SK-N-SH (cell line): Measurements from ENCODE around the gene WWC2. TPM values are rescaled to one million over a fixed set of nuclear protein-coding genes. Genes with fewer than 3 reads are reported as not detected.

ENCODE experiments used
- CTCF ChIA-PET: fragments of 300-600, 350-600 bp; formaldehyde crosslinking; extraction: SDS; loops from one replicate; lab custom pipeline; 2021; lab: Yijun Ruan, JAX
- POLR2A ChIA-PET: fragments of 350-600 bp; sonication (Branson Sonifier 250); formaldehyde crosslinking; extraction: SDS; loops from one replicate; lab custom pipeline; 2020; ENCODE audit warnings: antibody characterized with exemption, inconsistent platforms; lab: Yijun Ruan, JAX
- DNase-seq: peaks from one replicate; pipeline ENCODE4 v3.0.0; 2012
- H2AFZ ChIP-seq: fragments of 200-600 bp; sonication (generic); 2 replicates; pipeline ENCODE4 v1.8.1; 2016; ENCODE audit warnings: antibody characterized with exemption, mild to moderate bottlenecking, low read depth
- H3F3A ChIP-seq: fragments of 200-600 bp; sonication (generic); replicated peaks from 2 replicates; pipeline ENCODE3; 2016; ENCODE audit warnings: antibody characterized with exemption, mild to moderate bottlenecking; ENCODE audit not compliant: insufficient read depth
- H3K27ac ChIP-seq, 2 experiments: fragments of 200-500 bp in 1 of 2; fragments of 200-600 bp in 1 of 2; sonication (Bioruptor generic) in 1 of 2; sonication (generic), shearing (Covaris generic) in 1 of 2; 2 replicates each; pipeline versions ENCODE4 v1.5.1 to v1.6.1; 2014 to 2016; ENCODE audit warnings: low read depth in 2 of 2, inconsistent platforms in 1 of 2, low read length in 1 of 2, mild to moderate bottlenecking in 1 of 2, mixed read lengths in 1 of 2
- H3K27me3 ChIP-seq: fragments of 200-600 bp; sonication (generic), shearing (Covaris generic); 2 replicates; pipeline ENCODE4 v1.6.1; 2016; ENCODE audit warnings: mixed run types; ENCODE audit not compliant: insufficient read depth
- H3K36me3 ChIP-seq, 2 experiments: fragments of 200-500 bp in 1 of 2; fragments of 200-600 bp in 1 of 2; sonication (Bioruptor generic) in 1 of 2; sonication (generic) in 1 of 2; replicated peaks in 1 of 2; 2 replicates each; pipeline versions ENCODE3 to v1.5.1; 2014 to 2016; ENCODE audit warnings: low read length in 1 of 2, mild to moderate bottlenecking in 1 of 2; ENCODE audit not compliant: insufficient read depth in 2 of 2, control insufficient read depth in 1 of 2
- H3K4me1 ChIP-seq, 2 experiments: fragments of 200-500 bp in 1 of 2; fragments of 200-600 bp in 1 of 2; sonication (Bioruptor generic) in 1 of 2; sonication (generic), shearing (Covaris generic) in 1 of 2; 2 replicates each; pipeline versions ENCODE4 v1.5.1 to v1.6.1; 2014 to 2016; ENCODE audit warnings: low read depth in 1 of 2, low read length in 1 of 2, mixed run types in 1 of 2; ENCODE audit not compliant: insufficient read depth in 2 of 2, control insufficient read depth in 1 of 2
- H3K4me2 ChIP-seq: fragments of 200-600 bp; sonication (generic), shearing (Covaris generic); 2 replicates; pipeline ENCODE4 v1.6.1; 2017; ENCODE audit warnings: mixed run types
- H3K4me3 ChIP-seq, 2 experiments: fragments of 200-500 bp in 1 of 2; fragments of 200-600 bp in 1 of 2; sonication (Bioruptor generic) in 1 of 2; sonication (generic), shearing (Covaris generic) in 1 of 2; 2 replicates each; pipeline versions ENCODE4 v1.5.1 to v1.8.1; 2014 to 2016; ENCODE audit warnings: low read depth in 2 of 2, inconsistent platforms in 1 of 2, low read length in 1 of 2, mild to moderate bottlenecking in 1 of 2, mixed read lengths in 1 of 2, moderate library complexity in 1 of 2
- H3K79me2 ChIP-seq: fragments of 200-600 bp; sonication (generic); 2 replicates; pipeline ENCODE4 v1.8.1; 2017; ENCODE audit warnings: mild to moderate bottlenecking; ENCODE audit not compliant: insufficient read depth
- H3K9ac ChIP-seq: fragments of 200-600 bp; sonication (generic); 2 replicates; pipeline ENCODE4 v1.6.1; 2017; ENCODE audit warnings: mixed run types
- H3K9me2 ChIP-seq: fragments of 200-600 bp; sonication (generic); 2 replicates; pipeline ENCODE4 v1.6.1; 2017; ENCODE audit warnings: mixed run types
- H3K9me3 ChIP-seq: fragments of 200-600 bp; sonication (generic); 2 replicates; pipeline ENCODE4 v1.6.1; 2017; ENCODE audit warnings: mixed run types, mild to moderate bottlenecking, moderate library complexity
- H4K20me1 ChIP-seq: fragments of 200-600 bp; sonication (generic); 2 replicates; pipeline ENCODE4 v1.6.1; 2017; ENCODE audit warnings: mild to moderate bottlenecking, mixed run types; ENCODE audit not compliant: insufficient read depth
- ELF1 ChIP-seq: IDR thresholded peaks from 2 replicates; pipeline ENCODE4 v1.4.0; 2012
- EP300 ChIP-seq, 2 experiments: IDR thresholded peaks; 2 replicates each; pipeline versions ENCODE4 v1.4.0 to v1.6.1; 2012; ENCODE audit warnings: borderline replicate concordance in 1 of 2, low read depth in 1 of 2, low read length in 1 of 2
- FOSL2 ChIP-seq: IDR thresholded peaks from 2 replicates; pipeline ENCODE4 v1.4.0; 2012; ENCODE audit warnings: low read depth, mild to moderate bottlenecking, moderate library complexity, borderline replicate concordance
- FOXM1 ChIP-seq: IDR thresholded peaks from 2 replicates; pipeline ENCODE4 v1.4.0; 2012; ENCODE audit warnings: low read depth, mild to moderate bottlenecking
- GABPA ChIP-seq: IDR thresholded peaks from 2 replicates; pipeline ENCODE4 v1.4.0; 2012; ENCODE audit warnings: low read depth, mild to moderate bottlenecking
- JUND ChIP-seq: IDR thresholded peaks from 2 replicates; pipeline ENCODE4 v1.4.0; 2012
- MEF2A ChIP-seq: IDR thresholded peaks from 2 replicates; pipeline ENCODE4 v1.4.0; 2012; ENCODE audit warnings: low read depth, borderline replicate concordance
- MXI1 ChIP-seq: IDR thresholded peaks from 2 replicates; pipeline ENCODE4 v1.6.1; 2012; ENCODE audit warnings: mild to moderate bottlenecking, low read depth, low read length, improper control_type of control experiment
- NRF1 ChIP-seq: IDR thresholded peaks from 2 replicates; pipeline ENCODE4 v1.6.1; 2012; ENCODE audit warnings: low read depth, mild to moderate bottlenecking, low read length
- POLR2AphosphoS5 ChIP-seq: IDR thresholded peaks from 2 replicates; pipeline ENCODE4 v1.6.1; 2012; ENCODE audit warnings: low read depth, low read length
- RAD21 ChIP-seq: IDR thresholded peaks from 2 replicates; pipeline ENCODE4 v1.6.1; 2012; ENCODE audit warnings: mild to moderate bottlenecking, low read length
- RCOR1 ChIP-seq: fragments of 150-350 bp; IDR thresholded peaks from 2 replicates; pipeline ENCODE4 v1.6.1; 2017; ENCODE audit warnings: antibody characterized with exemption, low read length
- REST ChIP-seq: IDR thresholded peaks from 2 replicates; pipeline ENCODE4 v1.6.1; 2012; ENCODE audit warnings: mild to moderate bottlenecking, low read depth, low read length, moderate library complexity
- SIN3A ChIP-seq: IDR thresholded peaks from 2 replicates; pipeline ENCODE4 v1.6.1; 2012; ENCODE audit warnings: low read depth, mild to moderate bottlenecking, low read length, moderate library complexity, borderline replicate concordance
- SMC3 ChIP-seq: IDR thresholded peaks from 2 replicates; pipeline ENCODE4 v1.6.1; 2012; ENCODE audit warnings: low read depth, low read length, improper control_type of control experiment
- TAF1 ChIP-seq: IDR thresholded peaks from 2 replicates; pipeline ENCODE4 v1.6.1; 2012; ENCODE audit warnings: low read depth, mild to moderate bottlenecking, low read length, moderate library complexity, borderline replicate concordance
- TCF12 ChIP-seq: IDR thresholded peaks from 2 replicates; pipeline ENCODE4 v1.4.0; 2012
- USF2 ChIP-seq: fragments of 150-350 bp; IDR thresholded peaks from 2 replicates; pipeline ENCODE4 v1.6.1; 2017; ENCODE audit warnings: antibody characterized with exemption, low read length, low read depth, borderline replicate concordance
- ZBTB33 ChIP-seq: IDR thresholded peaks from 2 replicates; pipeline ENCODE4 v1.4.0; 2012; ENCODE audit warnings: low read depth, borderline replicate concordance
- WGBS: methylation state at CpG from one replicate; pipeline ENCODE4 v1.1.6; 2017; ENCODE audit warnings: low lambda C conversion rate; 5-methylcytosine and 5-hydroxymethylcytosine counted together
- polyA plus RNA-seq, 3 experiments: library from polyadenylated mRNA; depleted of rRNA; stranded (reverse); fragments of >200 nt; gene quantifications; 2 replicates each; pipeline ENCODE4 v1.2.3, GENCODE V29; 2012
- TF ChIP-seq, protein P1 (sequence below): fragments of 150-350 bp; IDR thresholded peaks from 2 replicates; pipeline ENCODE4 v1.6.1; 2016; ENCODE audit warnings: mild to moderate bottlenecking, low read depth, low read length

WWC2 gene
- polyA plus RNA-seq, 1 of the 3 experiments (the other 2 are of a cell fraction), result 18.4 TPM

- Histone ChIP-seq H3K4me3 (no peak overlapping the region), H3K27ac (no peak overlapping the region), H3F3A (no peaks in the 10 kb centered on the region), H4K20me1 (no peaks in the 10 kb centered on the region), H3K4me2 (no peak overlapping the region), H3K27me3 (no peaks in the 10 kb centered on the region), H2AFZ (no peak overlapping the region), H3K9ac (no peak overlapping the region), H3K9me3 (no peaks in the 10 kb centered on the region), H3K79me2 (peaks cover 20% of the 10 kb centered on the region; the same call in 1 of the 2 replicates), H3K9me2 (no peaks in the 10 kb centered on the region), H3K4me1 (peaks cover 0 to 9% of the 10 kb centered on the region in 2 experiments; a peak in 3 of 4 replicates), H3K36me3 (peaks cover 0 to 12% of the 10 kb centered on the region in 2 experiments)
- ChIA-PET POLR2A (no interaction called here), CTCF (interaction anchor here (0.6 kb wide), 1 partner anchor 246 kb away, joined by 3 read pairs; no protein-coding TSS in a partner anchor)
- TF ChIP-seq SIN3A, result no peak
- TF ChIP-seq, protein P1, sequence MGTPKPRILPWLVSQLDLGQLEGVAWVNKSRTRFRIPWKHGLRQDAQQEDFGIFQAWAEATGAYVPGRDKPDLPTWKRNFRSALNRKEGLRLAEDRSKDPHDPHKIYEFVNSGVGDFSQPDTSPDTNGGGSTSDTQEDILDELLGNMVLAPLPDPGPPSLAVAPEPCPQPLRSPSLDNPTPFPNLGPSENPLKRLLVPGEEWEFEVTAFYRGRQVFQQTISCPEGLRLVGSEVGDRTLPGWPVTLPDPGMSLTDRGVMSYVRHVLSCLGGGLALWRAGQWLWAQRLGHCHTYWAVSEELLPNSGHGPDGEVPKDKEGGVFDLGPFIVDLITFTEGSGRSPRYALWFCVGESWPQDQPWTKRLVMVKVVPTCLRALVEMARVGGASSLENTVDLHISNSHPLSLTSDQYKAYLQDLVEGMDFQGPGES, result no peak
- TF ChIP-seq JUND, result no peak
- no peak for TF ChIP-seq FOSL2
- TF ChIP-seq POLR2AphosphoS5, result no peak
- TF ChIP-seq FOXM1, result no peak
- DNase-seq, result no peak
- WGBS, result 82% methylated on average over 3 of the region's 3 CpGs
These were observed 98.1 kb downstream of the WWC2 start for GRCh38 chr4:183197140-183197539.

GRCh38 chr4:183200453-183200852 is 101.4 kb downstream of the WWC2 start:
- Histone ChIP-seq H3K9me2 (no peaks in the 10 kb centered on the region), H3K4me3 (no peak overlapping the region), H3K27ac (peak overlapping the region in 1 of 2 experiments; percentile 52; a peak in 2 of 4 replicates), H4K20me1 (no peaks in the 10 kb centered on the region), H3K27me3 (no peaks in the 10 kb centered on the region), H3K9ac (no peak overlapping the region; the same call in 1 of the 2 replicates), H3K9me3 (no peaks in the 10 kb centered on the region), H3K4me1 (peaks cover 0 to 9% of the 10 kb centered on the region in 2 experiments; a peak in 3 of 4 replicates), H2AFZ (no peak overlapping the region), H3F3A (no peaks in the 10 kb centered on the region), H3K4me2 (peak overlapping the region; percentile 42; the same call in 1 of the 2 replicates), H3K36me3 (peaks cover 0 to 37% of the 10 kb centered on the region in 2 experiments), H3K79me2 (peaks cover 42% of the 10 kb centered on the region; the same call in 1 of the 2 replicates)
- 2% methylated on average over 4 of the region's 4 CpGs for WGBS
- no peak for DNase-seq
- ChIA-PET CTCF (no interaction called here), POLR2A (no interaction called here)
- TF ChIP-seq RAD21, result no peak
- no peak for TF ChIP-seq NRF1
- no peak for TF ChIP-seq GABPA
- TF ChIP-seq JUND, result no peak
- TF ChIP-seq REST, result peak; percentile 54; the same call in 1 of the 2 replicates
- no peak for TF ChIP-seq RCOR1
- no peak for TF ChIP-seq EP300 (IDR thresholded peaks at IDR 0.05; ENCODE audit: borderline replicate concordance in 1 of 2, low read depth in 1 of 2, low read length in 1 of 2)
- no peak for TF ChIP-seq MEF2A
- peak; percentile 48; the same call in 1 of the 2 replicates for TF ChIP-seq TCF12
- peak; percentile 75 for TF ChIP-seq ELF1
- no peak for TF ChIP-seq ZBTB33
- TF ChIP-seq MXI1, result no peak
- no peak for TF ChIP-seq SMC3
- TF ChIP-seq TAF1, result no peak
- no peak; the same call in 1 of the 2 replicates for TF ChIP-seq USF2
